NT2/D1 (cell line): ENCODE data around the gene KAZN.

Source experiments
- DNase-seq: peaks from one replicate; pipeline ENCODE4 v3.0.0-alpha.2; 2011; ENCODE audit warnings: low read depth, low spot score
- H3K27me3 ChIP-seq: 2 replicates; pipeline ENCODE4 v1.6.0; 2011; ENCODE audit warnings: mild to moderate bottlenecking; ENCODE audit not compliant: insufficient read length, insufficient read depth
- H3K36me3 ChIP-seq: 2 replicates; pipeline ENCODE4 v1.6.1; 2011; ENCODE audit warnings: mild to moderate bottlenecking, low read length, mixed read lengths; ENCODE audit not compliant: insufficient read depth, insufficient read length
- H3K4me1 ChIP-seq: 2 replicates; pipeline ENCODE4 v1.5.1; 2011; ENCODE audit not compliant: insufficient read depth, insufficient read length
- H3K4me3 ChIP-seq: 2 replicates; pipeline ENCODE4 v1.5.1; 2011; ENCODE audit warnings: low read depth; ENCODE audit not compliant: insufficient read length
- H3K9ac ChIP-seq: 2 replicates; pipeline ENCODE4 v1.6.0; 2011; ENCODE audit warnings: low read depth; ENCODE audit not compliant: insufficient read length
- H3K9me3 ChIP-seq: 2 replicates; pipeline ENCODE4 v1.5.1; 2011; ENCODE audit warnings: mild to moderate bottlenecking, low read length; ENCODE audit not compliant: insufficient read depth
- SUZ12 ChIP-seq: IDR thresholded peaks from 2 replicates; pipeline ENCODE4 v1.6.1; 2011; ENCODE audit not compliant: insufficient read length, insufficient read depth; ENCODE audit errors: extremely low read depth
- YY1 ChIP-seq: IDR thresholded peaks from 2 replicates; pipeline ENCODE4 v1.6.1; 2011; ENCODE audit not compliant: insufficient read length, insufficient read depth
- ZNF274 ChIP-seq: IDR thresholded peaks from 2 replicates; pipeline ENCODE4 v1.6.1; 2011; ENCODE audit warnings: mild to moderate bottlenecking, low read depth, low read length

KAZN gene

DNA sequence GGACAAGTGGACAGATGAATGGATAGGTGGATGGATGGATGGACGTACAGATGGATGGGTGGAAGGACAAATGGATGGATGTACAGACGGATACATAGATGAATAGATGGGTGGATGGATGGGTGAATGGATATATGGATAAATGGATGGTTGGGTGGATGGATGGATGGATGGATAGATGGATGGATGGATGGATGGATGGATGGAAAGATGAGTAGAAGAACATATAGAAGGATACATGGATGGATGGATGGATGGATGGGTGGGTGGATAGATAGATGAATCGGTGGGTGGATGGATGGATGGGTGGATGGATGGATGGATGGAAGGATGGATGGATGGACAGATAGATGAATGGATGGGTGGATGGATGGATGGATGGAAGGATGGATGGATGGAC, 274.3 kb downstream of the KAZN start:
- TF ChIP-seq ZNF274 (no peak), YY1 (no peak)
- no peak for DNase-seq
- H3K27me3 ChIP-seq = no peaks in the 10 kb centered on the region
- peaks cover 6% of the 10 kb centered on the region for H3K4me1 ChIP-seq
- no peaks in the 10 kb centered on the region for H3K36me3 ChIP-seq
- no peaks in the 10 kb centered on the region for H3K9me3 ChIP-seq
- H3K9ac ChIP-seq = no peak overlapping the region
- H3K4me3 ChIP-seq = no peak overlapping the region

DNA sequence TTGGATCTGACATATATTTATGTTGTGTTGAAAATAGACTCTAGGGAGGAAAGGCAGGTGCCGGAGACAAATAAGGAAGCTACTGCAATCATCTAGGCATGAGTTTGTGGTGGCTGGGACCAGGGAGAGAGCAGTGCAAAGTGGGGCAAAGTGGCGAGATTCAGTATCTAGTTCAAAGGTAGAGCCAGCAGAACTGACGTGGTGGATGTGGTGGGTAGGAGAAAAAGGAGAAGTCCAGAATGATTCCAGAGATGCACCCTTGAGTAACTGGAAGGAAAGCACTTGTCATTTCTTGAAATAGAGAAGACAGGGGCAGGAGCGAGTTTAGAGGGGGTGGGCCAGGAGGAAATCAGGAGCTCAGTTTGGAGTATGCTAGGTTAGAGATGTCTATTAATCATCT, 275.2 kb downstream of the KAZN start:
- Histone ChIP-seq H3K9me3 (no peaks in the 10 kb centered on the region), H3K36me3 (no peaks in the 10 kb centered on the region), H3K27me3 (no peaks in the 10 kb centered on the region), H3K4me3 (no peak overlapping the region), H3K4me1 (peaks cover 6% of the 10 kb centered on the region), H3K9ac (no peak overlapping the region)
- TF ChIP-seq YY1 (no peak), SUZ12 (no peak), ZNF274 (no peak)
- DNase-seq = no peak

DNA sequence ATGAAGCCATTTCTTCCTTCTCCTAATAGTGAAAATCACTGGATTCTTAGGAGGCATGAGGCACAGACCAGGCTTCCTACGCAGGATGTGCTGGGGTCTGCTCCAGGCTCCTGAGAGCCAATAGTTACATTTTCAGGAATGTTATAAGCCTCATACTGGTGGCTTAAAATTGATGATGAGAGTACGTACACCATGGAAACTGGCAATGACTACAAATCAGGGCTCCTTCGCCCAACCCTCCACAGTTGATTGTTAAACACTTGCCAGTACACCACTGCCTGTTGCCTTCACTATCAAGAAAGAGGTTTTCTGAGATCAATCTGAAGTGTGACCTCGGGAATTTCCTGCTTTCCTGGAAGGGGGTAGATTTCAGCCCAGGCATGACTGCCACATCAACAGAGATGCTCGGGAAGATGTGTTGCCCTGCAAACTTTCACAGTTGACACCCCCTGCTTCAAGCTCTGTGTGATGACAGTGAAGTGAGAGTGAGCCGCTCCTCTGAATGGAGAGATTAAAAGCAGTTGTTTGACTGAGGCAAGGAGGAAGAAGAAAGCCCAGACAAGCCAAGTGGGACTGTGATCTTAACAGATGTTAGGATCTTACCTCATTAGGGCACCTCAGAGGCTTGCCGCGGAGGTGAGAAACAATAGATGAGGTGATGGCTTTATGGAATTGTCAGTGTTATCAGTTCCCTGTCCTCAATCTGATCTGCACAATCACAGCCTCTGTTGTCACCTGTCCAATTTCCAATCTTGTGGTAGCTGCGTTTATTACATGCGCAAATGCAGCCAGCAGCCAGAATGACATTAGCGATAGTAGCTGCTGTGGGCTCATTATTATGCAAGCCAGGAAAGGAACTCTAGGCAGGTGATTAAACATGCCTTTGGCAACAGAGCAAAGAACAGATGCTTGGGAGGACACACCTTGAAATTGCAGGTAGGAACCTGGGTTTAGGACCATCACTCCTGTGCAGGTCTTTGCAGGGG, 277.3 kb downstream of the KAZN start:
- peaks cover 6% of the 10 kb centered on the region for H3K4me1 ChIP-seq
- TF ChIP-seq ZNF274 (no peak), SUZ12 (no peak), YY1 (no peak)
- H3K36me3 ChIP-seq = no peaks in the 10 kb centered on the region
- no peak overlapping the region for H3K9ac ChIP-seq
- no peak for DNase-seq
- no peaks in the 10 kb centered on the region for H3K27me3 ChIP-seq
- no peaks in the 10 kb centered on the region for H3K9me3 ChIP-seq
- H3K4me3 ChIP-seq = no peak overlapping the region

DNA sequence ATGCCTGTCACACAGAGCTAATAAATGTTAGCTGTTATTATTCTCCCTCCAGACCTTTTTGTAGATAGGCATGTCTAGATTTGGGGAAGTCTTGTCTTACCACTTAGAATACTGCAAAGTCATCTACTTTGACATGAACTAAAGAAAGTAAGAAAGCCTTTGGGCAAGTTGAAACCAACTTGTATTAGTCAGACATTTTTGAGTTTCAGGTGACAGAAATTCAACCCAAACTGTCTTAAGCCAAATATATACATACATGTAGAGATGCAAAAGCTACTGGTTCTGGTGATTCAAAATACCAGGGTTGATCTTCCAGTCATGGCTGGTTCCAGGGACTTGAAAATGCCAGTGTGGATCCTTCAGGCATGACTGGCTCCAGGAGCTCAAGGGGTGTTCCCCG, 278.3 kb downstream of the KAZN start:
- no peak for TF ChIP-seq YY1
- TF ChIP-seq SUZ12 = no peak
- no peak for TF ChIP-seq ZNF274
- DNase-seq = no peak
- Histone ChIP-seq H3K9me3 (no peaks in the 10 kb centered on the region), H3K4me1 (peaks cover 2% of the 10 kb centered on the region), H3K36me3 (no peaks in the 10 kb centered on the region), H3K27me3 (no peaks in the 10 kb centered on the region), H3K9ac (no peak overlapping the region), H3K4me3 (no peak overlapping the region)

DNA sequence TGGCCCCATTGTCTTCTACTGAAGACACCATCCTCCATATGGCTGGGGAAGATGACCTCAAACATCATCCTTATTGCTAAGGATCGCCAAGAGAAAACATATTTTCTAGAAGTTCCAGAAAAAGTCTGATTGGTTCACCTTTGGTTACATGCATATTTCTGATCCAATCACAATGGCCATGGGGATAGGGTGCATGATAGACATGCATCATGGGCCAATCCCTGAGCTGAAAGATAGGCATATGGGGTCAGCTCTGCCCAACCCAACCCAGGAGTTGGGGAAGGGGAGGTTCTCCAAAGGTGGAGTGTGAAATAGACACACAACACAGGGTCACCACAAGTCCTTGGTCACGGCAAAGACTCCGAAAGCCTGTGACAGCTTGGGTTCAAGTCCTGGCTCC, 278.7 kb downstream of the KAZN start:
- DNase-seq = no peak
- H3K9me3 ChIP-seq = no peaks in the 10 kb centered on the region
- TF ChIP-seq YY1 = no peak
- no peak for TF ChIP-seq ZNF274
- TF ChIP-seq SUZ12 = no peak
- H3K4me3 ChIP-seq = no peak overlapping the region
- no peaks in the 10 kb centered on the region for H3K36me3 ChIP-seq
- peaks cover 2% of the 10 kb centered on the region for H3K4me1 ChIP-seq
- no peaks in the 10 kb centered on the region for H3K27me3 ChIP-seq
- H3K9ac ChIP-seq = no peak overlapping the region

DNA sequence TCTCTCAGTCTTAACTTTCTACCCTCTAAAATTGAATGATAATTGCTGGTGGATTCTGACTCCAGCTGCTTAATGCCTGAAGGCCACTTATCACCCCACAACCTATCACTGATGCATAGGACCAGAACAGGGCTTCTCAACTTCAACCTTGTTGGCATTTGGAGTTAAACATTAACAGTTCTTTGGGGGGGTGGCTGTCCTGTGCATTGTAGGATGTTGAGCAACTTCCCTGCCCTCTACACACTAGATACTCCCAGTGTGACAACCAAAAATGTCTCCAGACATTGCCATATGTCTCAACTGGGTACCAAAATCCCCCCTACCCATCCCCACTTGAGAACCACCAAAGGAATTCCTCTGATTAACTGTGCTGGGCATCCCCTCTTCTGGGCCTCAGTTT, 279.6 kb downstream of the KAZN start:
- Histone ChIP-seq H3K4me1 (peaks cover 2% of the 10 kb centered on the region), H3K36me3 (no peaks in the 10 kb centered on the region), H3K27me3 (no peaks in the 10 kb centered on the region), H3K9me3 (no peaks in the 10 kb centered on the region), H3K9ac (no peak overlapping the region), H3K4me3 (no peak overlapping the region)
- TF ChIP-seq SUZ12 (no peak), YY1 (no peak), ZNF274 (no peak)
- DNase-seq = no peak

DNA sequence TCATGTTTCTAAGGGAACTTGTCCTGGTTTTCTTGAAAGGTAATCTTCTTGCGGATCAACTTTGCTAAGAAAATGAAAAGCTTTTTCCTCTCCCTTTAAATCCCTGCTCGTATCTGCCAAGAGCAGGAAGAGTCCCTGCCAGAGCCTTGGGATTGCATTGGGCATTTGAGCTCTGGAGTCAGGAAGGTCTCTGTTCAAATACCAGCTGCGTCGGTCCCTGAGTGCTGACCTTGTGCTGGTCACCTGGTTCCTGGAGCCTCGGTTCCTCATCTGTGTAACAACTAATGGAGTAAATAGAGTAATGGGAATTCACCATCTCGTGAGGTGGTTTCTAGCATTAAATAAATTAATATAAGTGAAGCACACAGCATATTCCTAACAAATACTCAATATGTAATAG, 280.5 kb downstream of the KAZN start:
- no peaks in the 10 kb centered on the region for H3K36me3 ChIP-seq
- no peak overlapping the region for H3K4me3 ChIP-seq
- no peaks in the 10 kb centered on the region for H3K9me3 ChIP-seq
- TF ChIP-seq YY1 (no peak), ZNF274 (no peak), SUZ12 (no peak)
- no peaks in the 10 kb centered on the region for H3K27me3 ChIP-seq
- DNase-seq = no peak
- no peak overlapping the region for H3K9ac ChIP-seq
- peaks cover 2% of the 10 kb centered on the region for H3K4me1 ChIP-seq
